Measurements from ENCODE around the gene CD79B. TPM values are rescaled to one million over a fixed set of nuclear protein-coding genes. Genes with fewer than 3 reads are reported as not detected.

Gene CD79B
- total and polyA plus RNA-seq, 2 of the 8 experiments (the other 6 are each of a cell fraction or from before 2014, with no cell fraction given): 1.5 to 3.9 TPM

GRCh38 chr17:63881935-63882601 is 50.1 kb downstream of the CD79B start, which contains the start of gene GH2 (continued):
- TF ChIP-seq SIN3A (conservative IDR thresholded peaks at IDR 0.05 in 1 of 2, IDR thresholded peaks at IDR 0.05 in 1 of 2; ENCODE audit: low read depth in 1 of 2, low read length in 2 of 2): no peak
- peak; percentile 65; the same call in 1 of the 2 replicates for TF ChIP-seq MAFK (IDR thresholded peaks at IDR 0.05; ENCODE audit: low read depth, low read length)
- no peak for TF ChIP-seq SUZ12 (IDR thresholded peaks at IDR 0.05; ENCODE audit: low read length)
- no peak for TF ChIP-seq USF2 (IDR thresholded peaks at IDR 0.05; ENCODE audit: low read length)
- TF ChIP-seq E2F6 (IDR thresholded peaks at IDR 0.05): no peak
- no peak for TF ChIP-seq MAX (IDR thresholded peaks at IDR 0.05)
- peak; percentile 59 to 76 (median 72) for TF ChIP-seq CTCF (IDR thresholded peaks at IDR 0.05; ENCODE audit: control extremely low read depth in 1 of 3, insufficient read depth in 1 of 3, low read depth in 1 of 3, low read length in 3 of 3)
